ENCODE results near the gene PCTP.
A peak's percentile ranks its signal among the peaks of the same experiment; 100 is the strongest.

Gene PCTP

DNA sequence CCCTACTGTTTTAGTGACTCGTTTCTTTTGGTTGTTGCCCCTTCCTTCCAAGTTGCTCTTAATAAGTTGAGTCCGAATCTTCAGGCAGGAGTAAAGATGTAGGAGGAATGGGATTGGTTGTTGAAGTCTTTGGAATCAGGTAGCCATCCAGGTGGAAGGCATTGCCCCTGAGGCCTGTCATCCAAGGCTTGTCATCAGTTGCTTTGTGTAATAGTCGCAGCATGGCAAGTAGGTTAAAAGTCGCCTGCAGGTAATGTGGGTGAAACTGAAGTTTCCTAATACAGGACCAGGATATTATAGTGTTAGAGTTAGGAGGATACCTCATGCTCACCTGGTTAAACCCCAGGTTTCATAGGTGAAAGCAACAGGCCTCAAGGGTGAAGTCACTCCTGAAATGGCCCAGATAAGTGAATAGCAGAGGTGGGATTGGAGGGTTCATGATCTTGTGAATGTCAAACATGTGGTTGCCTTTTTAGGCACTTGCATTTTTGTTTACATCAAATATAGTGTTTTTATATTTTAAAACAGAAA lies 934 bp downstream of the PCTP start:
- no peak for DNase-seq

DNA sequence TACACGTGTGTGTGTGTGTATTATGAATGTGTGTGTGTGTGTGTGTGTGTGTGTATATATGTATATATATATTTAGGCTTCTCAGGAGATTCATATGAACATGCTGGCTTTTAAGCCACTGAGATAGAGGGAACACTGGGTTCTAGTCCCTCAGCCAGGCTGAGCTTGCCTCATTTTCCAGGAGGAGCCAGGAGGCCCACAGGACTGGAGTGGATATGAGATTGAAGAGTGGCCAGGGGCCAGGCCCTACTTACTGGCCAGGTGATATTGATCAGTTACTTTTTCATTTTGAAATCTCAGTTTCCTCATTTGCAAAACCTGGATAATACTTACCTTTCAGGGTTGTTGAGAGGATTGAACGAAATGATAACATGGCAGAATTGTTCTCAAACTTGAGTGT lies 5.8 kb downstream of the PCTP start:
- no peak for DNase-seq

DNA sequence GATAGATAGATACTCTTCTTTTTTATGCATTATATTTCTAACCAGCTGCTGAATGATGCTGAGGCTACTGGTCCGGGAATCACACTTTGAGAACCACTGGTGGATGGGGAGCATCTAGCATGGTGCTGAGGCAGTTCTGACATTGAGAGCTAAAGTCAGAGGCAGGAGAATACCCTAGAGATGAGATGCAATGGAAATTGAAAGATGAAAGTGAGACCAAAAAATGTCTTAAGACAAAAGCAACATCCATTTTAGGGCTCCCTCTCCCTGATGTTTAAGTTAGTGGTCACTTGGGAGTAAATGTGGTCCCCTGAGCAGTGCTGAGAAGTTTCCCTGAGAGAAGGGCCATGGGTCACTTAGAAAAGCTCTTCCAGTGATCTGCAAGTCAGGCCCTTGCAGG lies 6.8 kb downstream of the PCTP start:
- DNase-seq: no peak

DNA sequence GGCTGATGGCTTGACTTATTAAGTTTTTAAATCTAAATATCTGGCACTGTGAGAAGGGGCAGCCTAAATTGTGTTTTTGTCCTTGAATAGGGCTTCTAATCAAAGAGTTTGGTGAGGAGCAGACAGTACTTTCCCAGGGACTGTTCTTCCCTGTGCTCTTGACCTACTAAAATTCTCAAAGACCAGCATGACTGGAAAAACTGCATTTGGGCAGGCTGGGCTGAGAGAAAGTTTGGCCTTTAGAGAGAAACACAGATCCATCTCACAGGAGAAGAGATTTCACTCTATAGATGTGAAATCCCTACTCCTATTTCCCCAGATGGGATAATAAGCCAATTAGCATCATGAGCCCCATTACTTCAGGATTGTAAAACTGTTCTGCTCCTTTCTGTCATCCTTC lies 7.3 kb downstream of the PCTP start:
- peak in 2 of 56 donors; percentile 33 to 60 for DNase-seq

DNA sequence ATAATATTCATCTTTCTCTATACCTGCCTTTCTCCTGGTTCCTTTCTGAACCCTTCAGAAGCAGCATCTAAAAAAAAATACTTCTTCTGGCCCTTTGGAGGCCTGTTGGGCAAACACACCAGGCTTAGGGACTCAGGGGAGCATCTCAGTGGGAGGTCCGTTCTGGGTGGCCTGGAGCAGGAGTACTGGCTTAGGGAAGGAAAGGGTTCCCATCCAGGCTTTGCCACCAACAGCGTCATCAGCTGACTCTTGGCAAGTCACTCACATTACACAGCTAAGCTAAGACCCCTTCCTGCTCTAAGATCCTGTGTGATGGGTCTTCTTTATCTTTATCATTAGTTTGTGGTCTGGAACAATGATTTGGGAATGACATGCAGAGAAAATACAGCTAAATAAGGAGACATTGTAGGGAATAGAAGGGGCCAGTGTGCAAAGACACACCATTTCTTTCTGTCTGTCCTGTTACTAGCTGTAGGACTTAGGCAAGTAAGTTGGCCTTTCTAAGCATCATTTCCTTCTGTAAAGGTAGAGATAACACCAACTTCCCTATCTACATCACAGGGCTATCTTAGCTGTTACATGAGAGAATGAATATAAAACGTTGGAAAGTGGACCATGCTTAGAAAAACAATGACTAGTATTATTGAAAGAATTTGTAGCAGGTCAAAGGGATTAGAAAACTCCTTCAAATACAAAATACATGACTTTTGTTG lies 9.9 kb downstream of the PCTP start:
- DNase-seq: peak in 2 of 56 donors; percentile 2 to 27

DNA sequence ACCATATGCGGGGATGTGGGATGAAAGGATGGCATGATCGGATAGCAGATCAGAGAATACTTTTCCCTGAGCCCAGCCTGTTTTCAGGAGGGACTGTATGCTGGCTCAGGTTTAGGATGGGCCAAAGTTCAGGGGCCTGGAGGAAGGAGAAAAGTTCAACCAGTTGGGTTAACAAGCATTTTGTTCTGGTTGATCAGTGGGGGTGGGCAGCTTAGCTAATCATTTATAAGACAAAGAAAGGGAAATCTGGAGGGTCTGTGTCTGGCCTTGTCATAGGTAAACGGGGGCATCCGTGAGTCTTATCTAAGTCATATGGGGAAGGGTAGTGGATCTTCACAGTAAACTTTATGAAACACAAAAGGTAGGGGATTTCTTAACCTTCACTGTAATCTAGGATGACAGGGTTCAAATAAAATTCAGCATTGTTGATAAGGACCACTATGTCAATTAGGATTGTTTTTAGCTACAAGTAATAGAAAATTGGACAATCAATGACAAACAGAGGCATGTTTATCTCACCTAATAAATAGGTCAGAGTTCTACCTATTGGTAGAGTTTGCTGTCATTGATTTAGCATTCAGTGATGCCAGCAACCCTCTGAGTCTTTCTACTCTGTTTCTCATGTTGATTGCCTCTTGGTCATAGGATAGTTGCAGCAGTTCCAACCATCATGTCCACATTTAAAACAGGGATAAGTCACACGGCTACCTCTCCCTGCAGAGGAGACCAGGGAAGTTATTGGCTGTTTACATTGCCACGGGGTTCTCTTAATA lies 11.4 kb downstream of the PCTP start:
- DNase-seq: no peak

DNA sequence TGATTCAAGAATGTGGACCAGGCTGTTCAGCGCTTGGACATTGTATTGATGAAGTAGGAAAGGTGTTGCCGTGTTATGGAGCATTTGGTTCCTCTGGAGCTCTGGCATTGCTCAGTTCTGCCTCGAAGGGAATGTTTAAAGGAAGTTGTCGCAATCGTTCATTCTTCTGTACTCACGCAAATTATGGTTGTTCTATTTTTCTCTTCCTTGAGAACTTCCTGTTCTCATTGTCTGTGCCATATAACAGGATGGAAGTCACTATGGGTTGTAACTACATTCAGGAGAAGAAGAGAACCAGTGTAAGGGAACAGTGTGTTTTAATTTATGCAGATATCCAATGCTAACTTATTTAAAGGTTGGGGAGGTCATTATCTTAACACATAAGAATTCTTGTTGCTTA lies 13.0 kb downstream of the PCTP start:
- no peak for DNase-seq

DNA sequence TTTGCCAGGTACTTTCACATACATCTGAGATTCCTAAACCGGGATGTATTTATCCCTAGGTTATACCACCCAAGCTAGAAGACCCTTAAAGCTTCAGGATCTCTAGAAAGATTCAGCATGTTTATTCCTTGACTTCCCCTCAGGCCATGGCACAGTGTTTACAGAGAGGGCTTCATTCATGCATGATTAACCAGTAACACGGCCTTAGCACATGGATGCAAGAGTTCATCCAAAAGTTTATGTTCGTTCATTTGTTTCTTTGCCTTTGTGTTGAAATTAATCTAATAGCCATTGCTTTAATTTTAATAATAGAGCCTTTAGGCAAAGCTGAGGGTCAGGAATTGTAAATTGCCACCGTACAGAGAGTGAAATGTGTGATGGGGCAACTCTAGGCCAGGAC lies 13.8 kb downstream of the PCTP start:
- DNase-seq: no peak

DNA sequence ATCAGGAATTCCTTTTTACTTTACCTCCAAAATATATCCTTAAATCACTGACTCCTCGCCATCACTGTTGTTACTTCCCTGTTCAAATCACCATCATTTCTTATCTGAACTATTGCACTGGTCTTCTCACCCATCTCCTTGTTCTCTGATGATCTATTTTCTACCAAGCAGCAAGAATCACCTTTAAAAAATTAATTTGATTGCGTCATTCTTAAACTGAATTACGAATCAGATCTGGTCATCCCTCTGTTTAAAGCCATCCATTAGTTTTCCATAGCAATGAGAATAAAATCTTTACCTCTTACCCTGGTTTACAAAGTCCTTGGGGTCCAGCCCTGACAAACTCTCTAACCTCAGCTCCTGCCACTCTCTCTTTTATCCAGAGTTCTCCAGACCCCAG lies 14.6 kb downstream of the PCTP start:
- no peak for DNase-seq

DNA sequence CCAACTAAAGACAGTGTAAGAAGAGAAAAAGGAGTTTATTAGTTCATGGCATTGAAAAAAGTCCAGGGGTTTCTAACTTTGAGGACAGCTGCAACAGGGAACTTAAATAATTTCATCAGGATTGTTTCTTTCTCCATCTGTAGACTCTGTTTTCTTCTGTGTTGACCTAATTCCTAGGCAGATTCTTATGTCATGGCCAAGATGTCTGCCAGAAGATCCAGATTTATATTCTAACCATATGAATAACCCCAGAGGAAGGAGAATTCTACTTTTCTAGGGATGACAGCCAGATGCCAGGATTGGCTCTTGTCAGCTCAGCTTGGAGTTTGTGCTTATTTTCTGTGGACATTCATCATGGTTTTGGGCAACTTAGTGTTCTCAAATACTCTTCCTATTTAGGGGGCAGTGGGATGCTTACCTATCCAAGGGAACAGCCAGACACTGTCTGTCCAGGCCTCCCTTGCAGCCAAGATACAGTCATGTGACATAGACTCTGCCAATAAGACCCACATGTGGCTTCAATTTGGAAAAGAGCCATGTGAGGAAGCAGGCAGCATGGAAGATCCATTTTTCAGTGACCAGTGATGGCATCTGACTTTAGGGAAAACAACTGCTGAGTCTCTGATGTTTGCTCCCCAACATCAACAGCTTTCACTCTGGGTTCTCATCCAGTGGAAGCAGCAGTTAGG lies 18.2 kb downstream of the PCTP start:
- peak in 1 of 56 donors; percentile 13 for DNase-seq

DNA sequence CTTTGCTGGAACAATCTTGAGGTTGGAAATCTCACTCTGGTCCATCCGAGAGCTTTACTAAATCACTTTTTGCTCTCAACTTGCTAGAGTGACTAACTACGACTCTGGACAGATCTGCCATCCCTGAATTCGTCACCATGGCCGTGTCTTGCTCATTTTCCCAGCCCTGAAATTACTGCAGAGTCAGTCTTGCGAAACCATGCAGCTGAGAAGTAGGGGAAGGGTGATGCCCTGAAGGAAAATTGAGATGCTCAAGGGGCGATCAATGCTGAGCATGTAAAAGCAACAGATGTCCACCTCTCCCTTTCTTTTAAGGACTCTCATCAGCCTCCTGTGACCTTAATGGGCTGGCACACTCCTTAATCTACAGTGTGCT lies 18.8 kb downstream of the PCTP start:
- no peak for DNase-seq

DNA sequence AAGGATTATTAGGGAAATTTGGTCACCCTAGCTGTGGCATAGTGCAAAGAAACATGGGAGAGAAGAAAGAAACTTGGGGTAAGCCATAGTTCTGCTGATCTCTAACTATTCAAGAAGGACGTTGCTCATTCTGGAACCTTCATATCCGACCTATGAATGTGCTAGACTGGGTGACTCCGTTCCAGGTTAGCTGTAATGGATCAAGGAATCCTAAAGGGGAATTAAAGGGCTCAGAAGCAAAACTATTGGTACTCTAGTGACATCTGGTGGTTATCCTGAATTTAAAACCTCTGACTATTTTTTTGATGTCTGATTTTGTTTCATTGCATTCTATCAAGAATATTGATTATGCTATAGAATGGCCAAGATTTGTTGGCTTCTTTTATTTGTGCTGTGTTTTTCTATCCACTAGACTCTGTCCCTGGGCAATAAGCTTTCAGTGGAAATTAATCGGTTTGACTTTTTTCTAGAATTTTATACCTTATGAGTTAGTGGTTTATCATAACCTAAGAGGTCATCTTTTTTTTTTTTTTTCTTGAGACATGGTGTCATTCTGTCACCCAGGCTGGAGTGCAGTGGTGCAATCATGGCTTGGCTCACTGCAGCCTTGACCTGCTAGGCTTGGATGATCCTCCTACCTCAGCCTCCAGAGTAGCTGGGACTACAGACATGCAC lies 19.5 kb downstream of the PCTP start:
- no peak for DNase-seq

DNA sequence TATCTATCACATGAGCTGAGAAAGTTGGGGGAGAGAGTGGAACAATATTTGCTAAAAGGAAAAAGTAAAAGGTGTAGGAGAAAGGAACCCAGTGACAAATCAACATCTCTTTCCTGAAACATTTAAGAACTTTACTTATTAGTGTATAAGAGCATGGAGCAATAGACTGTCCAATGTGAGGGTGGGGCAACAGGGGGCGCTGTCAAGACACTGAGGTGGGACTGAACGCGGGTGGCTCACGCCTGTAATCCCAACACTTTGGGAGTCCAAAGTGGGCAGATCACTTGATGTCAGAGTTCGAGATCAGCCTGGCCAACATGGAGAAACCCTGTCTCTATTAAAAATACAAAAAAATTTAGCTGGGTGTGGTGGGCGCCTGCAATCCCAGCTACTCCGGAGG lies 21.2 kb downstream of the PCTP start:
- DNase-seq: no peak

DNA sequence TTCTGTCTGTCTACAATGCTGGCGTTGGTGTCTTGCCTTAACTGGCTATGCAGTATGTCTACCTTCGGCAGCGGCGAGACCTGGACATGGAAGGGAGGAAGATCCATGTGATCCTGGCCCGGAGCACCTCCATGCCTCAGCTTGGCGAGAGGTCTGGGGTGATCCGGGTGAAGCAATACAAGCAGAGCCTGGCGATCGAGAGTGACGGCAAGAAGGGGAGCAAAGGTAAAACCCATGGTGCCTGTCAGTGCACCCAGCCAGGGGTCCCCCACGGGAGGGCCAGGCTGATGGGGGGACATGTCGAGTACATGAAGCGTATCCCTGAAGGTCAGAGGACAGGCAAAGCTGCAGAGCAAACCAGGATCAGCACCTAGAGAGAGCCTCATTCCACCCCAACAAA lies 22.8 kb downstream of the PCTP start:
- no peak for DNase-seq

DNA sequence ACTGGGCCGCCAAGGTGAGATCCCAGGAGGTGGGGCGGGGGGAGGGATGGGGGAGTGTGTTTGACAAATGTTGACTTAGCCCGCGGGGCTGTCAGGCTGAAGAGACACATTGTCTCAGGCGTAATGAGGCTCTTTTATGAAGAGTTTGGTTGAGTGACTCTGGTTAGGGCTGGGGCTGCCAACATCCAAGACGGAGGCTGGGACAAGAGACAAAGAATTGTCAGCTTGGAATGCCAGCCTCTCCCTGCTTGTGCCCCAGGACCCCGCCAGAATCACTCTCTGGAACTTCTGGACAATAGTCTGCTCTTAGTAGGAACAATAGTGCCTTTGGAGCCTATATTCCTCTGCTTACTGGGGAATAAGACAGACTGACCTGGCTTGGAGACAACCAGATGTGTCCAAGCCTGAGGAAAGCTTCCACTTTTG lies 24.0 kb downstream of the PCTP start:
- peak in 7 of 56 donors; percentile 3 to 36 (median 18) for DNase-seq

DNA sequence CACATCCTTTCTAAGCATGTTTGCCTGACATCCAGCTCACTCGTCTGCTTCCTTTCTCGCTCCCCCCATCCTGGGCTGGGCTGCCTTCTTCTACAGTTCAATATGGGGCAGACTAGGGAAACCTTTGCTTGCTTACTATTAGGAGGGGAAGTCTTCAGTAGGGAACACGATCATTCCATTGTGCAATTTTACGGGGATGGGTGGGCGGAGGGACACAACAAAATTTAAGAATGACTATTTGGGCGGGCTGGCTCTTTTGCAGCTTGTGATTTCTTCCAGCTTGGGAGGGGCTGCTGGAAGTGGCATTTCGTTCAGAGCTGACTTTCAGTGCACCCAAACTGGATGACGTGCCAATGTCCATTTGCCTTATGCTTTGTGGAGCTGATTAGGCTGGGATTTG lies 25.4 kb downstream of the PCTP start:
- DNase-seq: no peak

DNA sequence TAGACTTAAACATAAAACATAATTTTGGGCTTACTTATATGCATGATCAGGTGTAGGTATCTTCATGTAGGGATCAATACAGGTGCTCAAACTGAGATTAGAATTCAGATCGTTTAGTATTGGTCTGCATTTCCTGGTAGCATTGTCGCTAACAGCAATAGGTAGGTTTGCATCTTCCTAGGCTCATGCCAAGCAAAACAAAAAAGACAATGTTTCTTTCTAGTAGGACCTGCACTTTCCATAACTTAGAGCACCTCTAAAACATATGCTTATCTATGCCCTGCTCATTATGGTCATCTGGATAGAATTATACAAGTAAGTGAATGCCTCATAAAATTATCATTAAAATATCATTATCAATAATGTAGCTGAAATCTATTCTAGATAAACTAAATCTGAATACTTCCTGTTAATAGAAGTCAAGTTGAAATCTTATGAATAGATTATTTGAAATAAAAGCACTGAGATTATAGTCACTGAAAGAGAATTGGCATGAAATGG lies 26.7 kb downstream of the PCTP start:
- no peak for DNase-seq

DNA sequence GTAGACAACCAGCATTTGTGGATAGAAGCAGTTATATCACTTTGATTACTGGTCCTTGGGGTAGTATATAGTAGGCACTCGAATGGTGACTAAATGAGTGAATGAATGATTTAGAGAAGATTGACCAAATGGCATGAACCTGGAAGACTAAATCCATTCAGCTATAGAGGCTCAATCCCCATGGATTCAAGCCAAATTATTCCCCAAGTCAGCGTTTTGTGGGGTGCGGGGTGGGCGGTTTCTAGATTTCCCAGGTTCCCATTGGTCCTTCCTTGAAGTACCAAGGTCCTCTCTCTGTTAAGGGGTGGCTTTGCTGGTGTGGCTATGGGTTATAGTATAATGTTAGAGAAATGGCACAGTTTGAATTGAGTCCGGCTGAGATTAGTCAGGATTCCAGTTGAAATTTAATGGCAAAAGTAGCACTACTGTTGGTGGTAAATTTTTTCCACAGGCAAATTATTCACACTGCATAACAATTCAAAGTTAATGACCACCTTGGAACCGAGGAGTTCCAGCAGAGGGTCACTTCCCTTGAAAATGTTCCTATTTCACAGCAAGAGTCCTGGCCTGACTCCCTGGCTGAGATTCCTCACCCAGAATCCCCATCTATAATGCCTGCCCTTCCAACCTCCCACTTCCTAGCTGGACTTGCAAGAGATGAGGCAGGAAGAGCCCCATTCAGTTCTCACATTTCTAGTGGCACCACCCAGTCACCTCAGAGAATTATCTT lies 27.7 kb downstream of the PCTP start:
- peak in 1 of 56 donors; percentile 0 for DNase-seq

DNA sequence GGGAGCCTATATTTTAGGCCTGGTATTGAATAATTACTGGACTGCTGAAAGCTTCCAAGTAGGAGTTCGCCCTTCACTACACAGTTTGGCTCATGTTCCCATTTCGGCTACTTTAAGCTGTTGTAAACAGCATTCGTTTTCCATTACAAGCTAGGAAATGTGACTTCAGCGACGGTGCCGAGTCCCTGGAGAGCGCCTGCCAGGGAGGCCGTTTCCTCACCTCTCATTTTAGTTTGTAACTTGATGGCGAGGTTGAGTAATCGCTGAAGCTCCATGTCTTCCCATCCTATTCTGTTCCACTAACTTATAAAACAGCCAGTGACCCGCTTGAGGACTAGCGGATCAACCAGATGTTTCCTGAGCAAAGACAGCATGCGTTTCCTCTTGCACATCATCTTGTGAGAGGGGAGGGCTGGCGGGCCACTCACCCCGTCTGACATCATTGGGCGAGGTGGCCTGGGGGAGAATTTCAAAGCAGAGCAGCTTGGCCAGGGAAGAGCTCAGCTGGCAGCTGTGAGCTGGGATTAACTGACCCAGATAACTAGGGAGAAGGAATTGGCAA lies 32.9 kb downstream of the PCTP start:
- no peak for DNase-seq

DNA sequence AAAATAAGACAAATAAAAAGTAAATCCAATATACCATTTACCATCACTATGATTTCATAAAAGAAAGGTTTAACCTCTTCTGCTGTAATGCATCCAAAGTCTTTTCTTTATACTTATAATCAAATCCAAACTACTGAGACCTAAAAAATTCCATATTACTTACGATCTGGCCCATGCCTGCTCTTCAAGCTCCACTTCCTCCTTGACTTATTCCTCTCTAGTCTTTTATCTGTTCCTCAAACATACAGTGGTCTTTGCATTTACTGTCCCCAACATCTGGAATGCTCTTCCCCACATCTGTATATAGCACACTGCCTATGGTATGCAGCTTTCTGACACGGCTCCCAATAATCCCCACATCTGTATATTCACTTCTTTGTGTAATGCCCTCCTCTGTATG lies 33.8 kb downstream of the PCTP start:
- DNase-seq: no peak

Measured in nucleus accumbens (tissue), 56 donors.